Measurements from ENCODE around the gene LRBA. TPM values are rescaled to one million over a fixed set of nuclear protein-coding genes. Genes with fewer than 3 reads are reported as not detected.
A peak's percentile ranks its signal among the peaks of the same experiment; 100 is the strongest.
"Not testable (repeated sequence)": the region's sequence is repeated elsewhere in the genome, so short reads cannot be mapped to it uniquely, and the experiment has no call there.

Gene LRBA, protein sequence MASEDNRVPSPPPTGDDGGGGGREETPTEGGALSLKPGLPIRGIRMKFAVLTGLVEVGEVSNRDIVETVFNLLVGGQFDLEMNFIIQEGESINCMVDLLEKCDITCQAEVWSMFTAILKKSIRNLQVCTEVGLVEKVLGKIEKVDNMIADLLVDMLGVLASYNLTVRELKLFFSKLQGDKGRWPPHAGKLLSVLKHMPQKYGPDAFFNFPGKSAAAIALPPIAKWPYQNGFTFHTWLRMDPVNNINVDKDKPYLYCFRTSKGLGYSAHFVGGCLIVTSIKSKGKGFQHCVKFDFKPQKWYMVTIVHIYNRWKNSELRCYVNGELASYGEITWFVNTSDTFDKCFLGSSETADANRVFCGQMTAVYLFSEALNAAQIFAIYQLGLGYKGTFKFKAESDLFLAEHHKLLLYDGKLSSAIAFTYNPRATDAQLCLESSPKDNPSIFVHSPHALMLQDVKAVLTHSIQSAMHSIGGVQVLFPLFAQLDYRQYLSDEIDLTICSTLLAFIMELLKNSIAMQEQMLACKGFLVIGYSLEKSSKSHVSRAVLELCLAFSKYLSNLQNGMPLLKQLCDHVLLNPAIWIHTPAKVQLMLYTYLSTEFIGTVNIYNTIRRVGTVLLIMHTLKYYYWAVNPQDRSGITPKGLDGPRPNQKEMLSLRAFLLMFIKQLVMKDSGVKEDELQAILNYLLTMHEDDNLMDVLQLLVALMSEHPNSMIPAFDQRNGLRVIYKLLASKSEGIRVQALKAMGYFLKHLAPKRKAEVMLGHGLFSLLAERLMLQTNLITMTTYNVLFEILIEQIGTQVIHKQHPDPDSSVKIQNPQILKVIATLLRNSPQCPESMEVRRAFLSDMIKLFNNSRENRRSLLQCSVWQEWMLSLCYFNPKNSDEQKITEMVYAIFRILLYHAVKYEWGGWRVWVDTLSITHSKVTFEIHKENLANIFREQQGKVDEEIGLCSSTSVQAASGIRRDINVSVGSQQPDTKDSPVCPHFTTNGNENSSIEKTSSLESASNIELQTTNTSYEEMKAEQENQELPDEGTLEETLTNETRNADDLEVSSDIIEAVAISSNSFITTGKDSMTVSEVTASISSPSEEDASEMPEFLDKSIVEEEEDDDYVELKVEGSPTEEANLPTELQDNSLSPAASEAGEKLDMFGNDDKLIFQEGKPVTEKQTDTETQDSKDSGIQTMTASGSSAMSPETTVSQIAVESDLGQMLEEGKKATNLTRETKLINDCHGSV (N-terminal part only)
- polyA plus RNA-seq (ENCODE audit: insufficient read length) = 75.9 TPM
- long read RNA-seq, donor 1 = 0 reads
- long read RNA-seq, donor 2 = 0 reads
- long read RNA-seq, donor 3 = 0 reads
- long read RNA-seq, donor 4 = 0 reads
- long read RNA-seq, donor 5, partial matches to known transcripts = 8,416 of 8,673 reads
- long read RNA-seq, donor 5, other reads (novel, unspliced or antisense) = 257 of 8,673 reads
- long read RNA-seq, donor 6, partial matches to known transcripts = 4,463 of 4,700 reads
- long read RNA-seq, donor 6, other reads (novel, unspliced or antisense) = 236 of 4,700 reads
- long read RNA-seq, donor 7, partial matches to known transcripts = 0 of 1 reads
- long read RNA-seq, donor 7, other reads (novel, unspliced or antisense) = 0 of 1 reads
- long read RNA-seq, donor 8 = 0 reads

DNA sequence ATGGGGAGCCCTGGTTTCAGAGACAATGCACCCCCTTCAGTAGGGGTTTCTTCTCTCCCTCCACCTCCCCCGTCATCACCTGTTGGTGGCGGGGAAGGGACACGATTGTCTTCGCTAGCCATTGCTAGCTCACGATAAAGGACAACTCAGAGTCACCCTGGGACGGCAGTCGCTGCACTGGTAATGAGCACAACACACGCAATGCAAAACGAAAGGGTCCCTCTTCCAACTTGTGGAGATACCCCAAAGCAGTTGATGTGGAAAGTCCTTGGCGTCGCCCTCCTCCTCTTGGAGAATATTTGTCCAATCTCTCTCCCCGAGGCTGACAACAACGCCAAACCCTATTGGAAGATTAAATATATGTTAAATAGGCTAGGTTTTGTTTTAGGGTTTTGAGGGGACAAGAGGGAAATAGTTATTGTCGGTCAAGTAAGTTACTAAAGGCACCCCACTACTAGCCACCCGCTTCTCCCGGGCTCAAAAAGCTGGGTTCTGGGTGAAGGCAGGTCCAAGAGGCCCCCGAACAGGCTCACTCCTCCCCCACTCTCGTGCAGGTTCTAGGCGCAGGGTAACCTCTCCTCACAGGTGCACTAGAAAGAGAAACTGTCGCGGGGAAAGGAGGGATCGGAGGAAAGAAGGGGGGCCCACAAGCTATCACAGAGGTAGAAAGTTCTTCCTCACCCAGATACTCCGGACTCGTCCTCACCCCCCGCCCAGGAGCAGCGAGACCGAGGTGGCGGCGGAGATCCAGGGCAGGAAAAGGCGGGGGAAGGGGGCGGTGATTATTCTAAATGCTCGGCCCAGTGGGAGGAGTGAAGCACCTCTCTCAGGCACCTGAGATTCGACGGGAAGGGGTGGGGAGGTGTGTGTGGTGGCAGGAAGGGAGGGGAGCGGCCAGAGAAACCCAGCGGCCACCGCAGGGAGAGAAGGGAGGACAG is at the start of gene LRBA:
TSS of gene LRBA (minus strand) at position 764 of the 938 bp plus-strand sequence. CDS start at position 122, 642 bp downstream.
- DNase-seq = peak; percentile 86

DNA sequence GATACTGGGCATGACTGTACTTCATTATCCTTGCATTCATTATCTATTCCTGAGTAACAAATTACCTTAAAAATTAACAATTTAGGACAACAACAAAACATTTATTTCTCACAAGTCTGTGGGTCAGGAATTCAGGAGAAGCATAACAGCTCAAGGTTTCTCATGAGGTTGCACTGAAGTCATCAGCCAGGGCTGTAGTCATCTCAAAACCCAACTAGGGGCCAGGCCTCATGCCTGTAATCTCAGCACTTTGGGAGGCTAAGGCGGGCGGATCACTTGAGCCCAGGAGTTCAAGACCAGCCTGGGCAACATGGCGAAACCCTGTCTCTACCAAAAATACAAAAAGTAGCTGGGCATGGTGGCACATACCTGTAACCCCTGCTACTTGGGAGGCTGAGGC is 48.1 kb upstream of the LRBA start:
- not testable (repeated sequence) for DNase-seq

DNA sequence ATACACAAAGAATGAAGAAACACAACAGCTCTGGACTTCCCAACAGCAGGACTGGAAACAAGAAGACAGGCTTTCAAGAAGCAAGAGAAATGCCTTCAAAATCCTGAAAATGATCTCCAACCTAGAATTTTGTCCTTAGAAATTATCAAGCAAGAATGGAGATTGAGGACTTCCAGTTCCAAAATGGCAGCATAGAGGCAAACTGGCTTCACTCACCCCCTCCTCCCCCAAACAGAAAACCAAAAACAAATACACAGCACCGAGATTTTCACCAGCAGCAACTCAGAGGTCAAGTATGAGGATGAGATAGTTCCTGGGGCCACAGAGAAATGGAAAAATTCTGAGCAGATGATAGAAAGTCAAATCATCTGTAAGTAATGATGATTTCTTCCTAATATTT is 40.5 kb upstream of the LRBA start:
- no peak for DNase-seq

DNA sequence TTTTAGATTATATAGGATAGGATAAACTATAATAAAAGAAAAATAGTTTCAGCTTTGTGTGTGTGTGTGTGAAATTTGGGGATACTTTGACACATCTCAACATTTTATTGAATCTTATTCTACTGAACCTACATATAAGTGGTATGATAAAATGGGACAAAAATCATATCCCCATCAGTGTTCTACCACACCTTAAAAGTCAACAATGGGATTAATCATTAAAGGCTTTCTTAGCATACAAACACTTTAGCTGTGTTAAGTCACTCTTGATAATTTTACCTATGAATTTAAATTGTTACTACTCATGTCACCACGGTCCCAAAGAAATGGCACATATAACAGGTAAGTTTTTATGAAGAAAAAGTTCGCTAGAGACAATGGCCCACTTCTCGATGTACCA is 37.7 kb upstream of the LRBA start:
- DNase-seq = no peak

DNA sequence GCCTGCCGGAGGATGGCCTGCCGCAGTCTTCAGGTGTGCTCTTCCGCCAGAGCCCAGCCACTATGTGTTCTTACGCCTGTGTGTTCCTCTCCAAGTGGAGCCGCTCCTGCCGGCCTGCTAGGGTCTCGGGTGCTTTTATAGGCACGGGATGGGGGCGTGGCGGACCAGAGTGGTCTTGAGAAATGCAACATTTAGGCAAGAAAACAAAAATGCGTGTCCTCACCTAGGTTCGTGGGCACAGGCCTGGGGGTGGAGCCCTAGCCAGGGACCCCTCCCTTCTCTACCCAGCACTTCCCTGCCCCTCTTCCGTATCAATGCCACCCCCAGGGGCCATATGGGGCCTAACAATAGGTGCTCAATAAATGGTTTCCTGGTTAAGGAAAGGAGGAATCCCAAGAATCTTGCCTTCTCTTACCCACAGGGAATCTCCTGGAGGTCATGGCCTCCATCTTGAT is 34.4 kb upstream of the LRBA start:
- DNase-seq = no peak

DNA sequence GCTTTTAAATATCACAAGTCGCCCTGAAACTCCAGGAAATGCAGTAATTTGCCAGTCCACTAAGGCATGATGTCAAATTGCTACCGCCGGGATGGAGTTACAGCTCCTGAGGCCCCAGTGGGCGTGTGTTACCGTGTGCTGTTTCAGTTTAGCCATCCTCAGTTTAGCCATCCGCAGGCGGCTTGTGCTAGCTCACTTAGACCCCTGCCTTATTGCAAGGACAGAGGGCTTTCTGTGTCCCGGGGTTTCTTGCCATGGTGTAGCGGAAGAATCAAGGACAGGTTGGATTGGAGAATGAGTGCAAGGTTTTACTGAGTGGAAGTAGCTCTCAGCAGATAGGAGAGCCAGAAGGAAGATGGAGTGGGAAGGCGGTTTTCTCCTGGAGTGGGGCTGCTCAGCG is 33.8 kb upstream of the LRBA start:
- no peak for DNase-seq

DNA sequence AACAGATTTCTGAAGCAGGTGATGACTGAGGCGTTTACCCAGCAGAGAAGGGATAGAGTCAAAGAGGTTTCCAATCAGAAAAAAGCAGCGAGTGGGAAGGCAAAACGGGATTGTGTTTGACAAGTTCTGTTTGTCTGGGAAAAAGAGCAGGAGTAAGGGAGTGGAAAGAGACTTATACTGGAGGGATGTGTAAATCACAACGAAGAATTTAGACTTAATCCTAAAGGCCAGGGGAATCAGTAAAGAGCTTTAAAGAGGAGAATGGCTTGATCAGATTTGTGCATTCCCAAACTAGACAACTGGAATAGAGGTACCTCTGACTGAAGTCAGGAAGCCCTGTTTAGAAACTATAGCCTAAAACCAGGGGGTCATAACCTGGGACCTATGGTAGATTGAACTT is 31.5 kb upstream of the LRBA start:
- no peak for DNase-seq

DNA sequence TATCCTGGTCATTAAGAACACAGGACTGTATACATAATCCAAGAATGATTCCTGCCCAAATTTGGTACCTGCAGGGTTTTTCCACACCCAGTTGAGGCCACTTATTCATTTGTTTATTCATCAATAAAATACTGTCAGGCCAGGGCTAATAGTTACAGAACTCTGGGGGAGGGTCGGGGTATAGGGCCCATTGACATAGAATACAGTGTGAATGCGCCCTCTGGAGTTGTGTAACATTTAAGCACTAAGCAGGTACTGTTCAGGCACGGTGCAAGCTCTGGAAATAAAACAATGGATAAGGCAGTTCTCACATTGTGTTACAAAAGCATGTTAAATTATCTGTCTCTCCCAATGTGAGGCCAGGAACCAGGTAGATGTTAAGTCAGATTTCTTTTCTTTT is 30.8 kb upstream of the LRBA start:
- DNase-seq = no peak

DNA sequence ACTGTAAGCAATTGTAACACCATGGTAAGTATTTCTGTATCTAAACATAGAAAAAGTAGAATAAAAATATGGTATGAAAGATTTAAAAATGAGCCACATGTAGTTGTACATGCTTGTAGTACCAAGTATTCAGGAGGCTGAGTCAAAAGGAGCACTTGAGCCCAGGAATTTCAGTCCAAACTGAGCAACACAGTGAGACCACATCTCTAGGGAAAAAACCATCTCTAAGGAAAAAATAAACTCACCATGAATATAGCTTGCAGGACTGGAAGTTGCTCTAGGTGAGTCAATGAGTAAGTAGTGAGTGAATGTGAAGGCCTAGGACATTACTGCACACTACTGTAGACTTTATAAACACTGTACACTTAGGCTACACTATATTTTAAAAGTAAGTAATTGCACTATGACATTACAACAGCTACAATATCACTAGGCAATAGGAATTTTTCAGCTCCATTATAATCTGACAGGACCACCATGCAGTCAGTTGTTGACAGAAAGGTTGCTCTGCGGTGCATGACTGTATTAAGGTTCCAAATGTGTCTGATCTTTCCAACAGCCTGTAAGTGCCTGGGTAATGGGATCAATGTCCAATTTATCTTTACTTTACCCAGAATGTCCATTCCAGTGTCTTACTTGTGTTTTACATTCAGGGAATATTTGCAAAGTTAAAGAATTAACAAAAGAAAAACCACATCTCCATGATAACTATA is 28.9 kb upstream of the LRBA start:
- DNase-seq = no peak

DNA sequence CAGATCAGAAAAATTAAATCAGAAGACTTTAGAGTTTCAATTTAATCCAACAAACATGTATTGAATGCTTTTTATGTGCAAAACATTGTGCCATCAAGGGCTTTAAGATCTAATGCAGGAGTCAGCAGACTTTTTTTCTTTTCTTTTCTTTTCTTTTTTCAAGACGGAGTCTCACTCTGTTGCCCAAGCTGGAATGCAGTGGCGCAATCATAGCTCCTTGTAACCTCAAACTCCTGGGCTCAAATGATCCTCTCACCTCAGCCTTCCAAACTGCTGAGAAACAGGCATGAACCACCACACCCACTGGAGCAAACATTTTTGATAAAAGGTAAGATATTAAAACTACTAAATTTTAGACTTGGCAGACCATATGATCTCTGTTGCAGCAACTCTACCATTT is 24.6 kb upstream of the LRBA start:
- DNase-seq = no peak

DNA sequence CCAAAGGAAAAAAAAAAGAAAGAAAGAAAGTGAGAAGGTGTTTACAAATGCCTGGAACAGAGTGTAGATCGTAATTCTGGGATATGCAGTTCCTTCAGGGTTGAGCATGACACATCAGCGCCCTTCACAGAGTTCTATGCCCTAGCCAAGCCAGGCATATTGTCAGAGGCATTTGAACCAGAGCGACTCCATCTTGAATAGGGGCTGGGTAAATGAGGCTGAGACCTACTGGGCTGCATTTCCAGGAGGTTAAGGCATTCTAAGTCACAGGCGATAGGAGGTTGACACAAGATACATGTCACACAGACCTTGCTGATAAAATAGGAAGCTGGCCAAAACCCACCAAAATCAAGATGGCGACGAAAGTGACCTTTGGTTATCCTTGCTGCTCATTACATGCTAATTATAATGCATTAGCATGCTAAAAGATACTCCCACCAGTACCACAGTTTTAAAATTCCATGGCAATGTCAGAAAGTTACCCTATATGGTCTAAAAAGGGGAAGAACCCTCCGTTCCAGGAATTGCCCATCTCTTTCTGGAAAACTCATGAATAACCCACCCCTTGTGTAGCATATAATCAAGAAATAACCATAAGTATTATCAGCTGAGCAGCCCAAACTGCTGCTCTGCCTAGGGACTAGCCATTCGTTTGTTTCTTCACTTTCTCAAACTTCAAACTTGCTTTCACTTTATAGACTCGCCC is 23.5 kb upstream of the LRBA start:
- DNase-seq = no peak

DNA sequence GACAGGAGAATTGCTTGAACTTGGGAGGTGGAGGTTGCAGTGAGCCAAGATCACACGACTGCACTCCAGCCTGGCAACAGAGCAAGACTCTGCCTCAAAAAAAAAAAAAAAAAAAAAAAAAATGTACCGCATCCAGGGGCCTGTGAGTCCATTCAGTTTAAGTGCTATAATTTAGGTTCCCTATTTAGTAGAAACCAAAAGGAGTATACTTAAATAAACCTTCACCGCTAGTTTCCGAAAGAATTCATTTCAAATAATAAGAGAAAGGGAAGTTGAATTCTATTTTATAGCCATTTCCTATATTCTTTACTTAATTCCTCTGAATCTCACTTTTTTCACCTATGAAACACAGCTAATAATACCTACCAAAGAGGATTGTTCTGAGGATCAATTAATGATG is 20.8 kb upstream of the LRBA start:
- DNase-seq = no peak

DNA sequence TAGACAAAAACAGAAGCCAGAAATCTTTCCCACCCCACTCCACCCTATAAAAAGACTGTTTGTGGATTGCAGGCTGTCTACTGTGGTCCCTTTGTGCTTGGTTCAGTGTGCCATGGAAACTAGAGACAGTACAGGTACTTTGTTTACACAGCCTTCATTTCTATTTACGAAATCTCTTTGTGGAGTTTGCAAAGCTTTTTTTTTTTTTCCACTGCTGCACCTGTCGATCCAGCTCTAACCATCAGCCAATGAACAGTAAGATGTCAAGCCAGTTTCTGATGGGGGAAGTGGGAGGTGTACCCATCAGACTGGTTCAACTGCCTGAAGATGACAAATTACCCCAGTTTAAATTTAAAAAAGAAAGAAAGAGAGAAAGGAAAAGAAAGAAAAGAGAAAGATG is 20.2 kb upstream of the LRBA start:
- DNase-seq = no peak

DNA sequence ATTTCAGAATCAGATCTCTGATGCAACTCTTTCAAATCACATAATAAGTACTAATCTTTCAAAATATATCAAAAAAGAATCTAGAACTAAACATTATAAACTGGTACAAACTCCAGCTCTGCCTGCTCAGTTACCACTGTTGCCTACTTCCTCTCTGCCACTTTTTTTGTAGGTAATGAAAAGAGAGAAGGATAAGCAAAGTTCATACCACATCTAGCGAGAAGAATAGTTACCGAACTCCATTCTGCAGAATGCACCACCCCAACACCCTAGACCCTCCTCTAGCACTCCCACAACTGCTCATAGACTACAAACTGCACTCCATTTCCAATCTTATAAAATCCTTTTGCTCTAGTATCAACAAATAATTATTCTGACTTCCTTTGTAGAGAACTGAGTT is 19.7 kb upstream of the LRBA start:
- DNase-seq = no peak

DNA sequence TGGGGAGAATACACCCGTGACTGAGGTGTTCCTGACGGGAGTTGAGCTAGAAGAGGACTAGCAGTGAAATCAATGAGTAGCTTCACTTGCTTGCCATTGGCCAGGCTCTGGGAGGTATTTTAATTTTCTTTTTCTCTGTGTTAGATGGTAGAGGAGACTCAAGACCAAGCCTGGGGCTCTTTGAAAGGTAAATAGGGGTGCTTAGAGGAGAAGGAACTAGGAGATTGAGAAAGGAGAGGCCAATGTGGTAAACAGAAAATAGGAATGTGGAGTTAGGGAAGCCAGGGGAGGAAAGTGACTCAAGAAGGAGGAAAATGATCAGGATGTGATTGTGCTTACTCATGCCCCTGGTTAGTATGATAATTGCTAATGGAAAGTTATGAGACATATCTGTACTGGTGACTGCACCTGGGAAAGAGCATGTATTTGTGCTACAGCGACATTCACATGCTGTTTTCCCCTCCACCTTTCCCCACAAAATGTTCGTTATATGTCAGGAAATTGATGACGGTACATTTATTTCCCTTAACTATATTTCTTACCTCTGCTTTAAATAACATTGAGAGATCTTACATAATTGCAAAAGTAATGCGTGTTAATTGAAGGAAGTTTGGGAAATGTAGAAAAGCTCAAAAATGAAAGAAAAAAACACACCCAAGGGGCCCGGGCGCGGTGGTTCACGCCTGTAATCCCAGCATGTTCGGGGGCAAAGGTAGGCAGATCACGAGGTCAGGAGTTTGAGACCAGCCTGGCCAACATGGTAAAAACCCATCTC is 16.9 kb upstream of the LRBA start:
- no peak for DNase-seq

DNA sequence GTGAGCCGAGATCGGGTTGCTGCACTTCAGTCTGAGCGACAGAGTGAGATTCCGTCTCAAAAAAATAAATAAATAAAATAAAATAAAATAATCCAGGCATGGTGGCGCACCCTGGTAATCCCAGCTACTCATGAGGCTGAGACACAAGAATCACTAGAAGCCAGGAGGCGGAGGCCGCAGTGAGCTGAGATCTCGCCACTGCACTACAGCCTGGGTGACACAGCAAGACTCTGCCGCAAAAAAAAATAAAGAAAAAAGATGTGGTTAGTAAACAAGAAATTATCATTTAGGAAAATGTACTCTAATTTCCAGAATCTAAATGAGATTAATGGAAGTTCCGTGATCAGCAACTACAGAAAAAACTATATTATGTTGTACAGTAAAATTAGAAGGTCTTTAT is 14.5 kb upstream of the LRBA start:
- DNase-seq = no peak

DNA sequence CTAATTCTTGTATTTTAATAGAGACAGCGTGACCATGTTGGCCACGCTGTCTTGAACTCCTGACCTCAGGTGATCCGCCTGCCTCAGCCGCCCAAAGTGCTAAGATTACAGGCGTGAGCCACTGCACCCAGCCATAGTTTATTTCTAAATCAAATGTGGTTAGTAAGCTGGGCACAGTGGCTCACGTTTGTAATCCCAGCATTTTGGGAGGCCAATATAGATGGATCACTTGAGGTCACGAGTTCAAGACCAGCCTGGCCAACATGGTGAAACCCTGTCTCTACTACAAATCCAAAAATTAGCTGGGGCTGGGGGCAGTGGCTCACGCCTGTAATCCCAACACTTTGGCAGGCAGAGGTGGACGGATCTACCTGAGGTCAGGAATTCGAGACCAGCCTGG is 13.9 kb upstream of the LRBA start:
- DNase-seq = not testable (repeated sequence)

DNA sequence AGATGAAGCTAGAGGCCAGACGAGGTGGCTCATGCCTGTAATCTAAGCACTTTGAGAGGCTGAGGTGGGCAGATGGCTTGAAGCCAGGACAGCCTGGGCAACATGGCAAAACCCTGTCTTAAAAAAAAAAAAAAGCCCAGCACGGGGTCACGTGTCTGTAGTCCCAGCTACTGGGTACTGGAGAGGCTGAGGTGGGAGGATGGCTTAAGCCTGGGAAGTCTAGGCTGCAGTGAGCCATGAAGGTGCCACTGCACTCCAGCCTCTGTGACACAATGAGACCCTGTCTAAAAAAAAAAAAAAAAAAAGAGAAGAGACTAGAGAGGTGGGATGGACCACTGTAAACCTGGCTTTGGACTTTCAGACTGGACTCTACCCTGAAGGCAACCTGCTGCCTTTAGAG is 10.7 kb upstream of the LRBA start:
- DNase-seq = no peak
